ENCODE results near the gene LRFN3. TPM values are rescaled to one million over a fixed set of nuclear protein-coding genes. Genes with fewer than 3 reads are reported as not detected.
A peak's percentile ranks its signal among the peaks of the same experiment; 100 is the strongest.

The LRFN3 gene, protein sequence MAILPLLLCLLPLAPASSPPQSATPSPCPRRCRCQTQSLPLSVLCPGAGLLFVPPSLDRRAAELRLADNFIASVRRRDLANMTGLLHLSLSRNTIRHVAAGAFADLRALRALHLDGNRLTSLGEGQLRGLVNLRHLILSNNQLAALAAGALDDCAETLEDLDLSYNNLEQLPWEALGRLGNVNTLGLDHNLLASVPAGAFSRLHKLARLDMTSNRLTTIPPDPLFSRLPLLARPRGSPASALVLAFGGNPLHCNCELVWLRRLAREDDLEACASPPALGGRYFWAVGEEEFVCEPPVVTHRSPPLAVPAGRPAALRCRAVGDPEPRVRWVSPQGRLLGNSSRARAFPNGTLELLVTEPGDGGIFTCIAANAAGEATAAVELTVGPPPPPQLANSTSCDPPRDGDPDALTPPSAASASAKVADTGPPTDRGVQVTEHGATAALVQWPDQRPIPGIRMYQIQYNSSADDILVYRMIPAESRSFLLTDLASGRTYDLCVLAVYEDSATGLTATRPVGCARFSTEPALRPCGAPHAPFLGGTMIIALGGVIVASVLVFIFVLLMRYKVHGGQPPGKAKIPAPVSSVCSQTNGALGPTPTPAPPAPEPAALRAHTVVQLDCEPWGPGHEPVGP
- total RNA-seq = 10 to 100 TPM in 4 of 6 donors, 1 to 10 TPM in 2; 6.3 to 17.2 (median 11.8) TPM

GRCh38 chr19:35935911-35936737 lies at the start of gene LRFN3:
Gene LRFN3 (plus strand): TSS chr19:35936374. CDS start chr19:35939426, 3,052 bp downstream.
- DNase-seq = peak; percentile 76 to 93
- peak in 1 of 2 donors; percentile 71 for ATAC-seq (ENCODE audit: low FRiP score in 2 of 2)
- WGBS, 2 donors = 3 to 5% methylated on average over 26 to 28 of the region's 68 CpGs
- peaks cover 2 to 15% (median 10%) of the 10 kb centered on the region in 4 donors for H3K36me3 ChIP-seq
- H3K4me3 ChIP-seq = peak within 1 kb of the TSS; percentile 48 to 85 (median 81)
- H3K27ac ChIP-seq = peak within 1 kb of the TSS; percentile 60 to 88 (median 86)
- no peaks in the 10 kb centered on the region for H3K9me3 ChIP-seq
- no peaks in the 10 kb centered on the region for H3K27me3 ChIP-seq
- peaks cover 6 to 44% (median 30%) of the 10 kb centered on the region in 4 donors for H3K4me1 ChIP-seq
- TF ChIP-seq POLR2A (IDR thresholded peaks at IDR 0.05) (no peak), EP300 (IDR thresholded peaks at IDR 0.05) (no peak), POLR2AphosphoS5 (IDR thresholded peaks at IDR 0.05) (no peak), CTCF (IDR thresholded peaks at IDR 0.05) (no peak)

GRCh38 chr19:35887197-35887596 lies 49.0 kb upstream of the LRFN3 start:
- peaks cover 21 to 49% (median 42%) of the 10 kb centered on the region in 4 donors for H3K36me3 ChIP-seq

DNA sequence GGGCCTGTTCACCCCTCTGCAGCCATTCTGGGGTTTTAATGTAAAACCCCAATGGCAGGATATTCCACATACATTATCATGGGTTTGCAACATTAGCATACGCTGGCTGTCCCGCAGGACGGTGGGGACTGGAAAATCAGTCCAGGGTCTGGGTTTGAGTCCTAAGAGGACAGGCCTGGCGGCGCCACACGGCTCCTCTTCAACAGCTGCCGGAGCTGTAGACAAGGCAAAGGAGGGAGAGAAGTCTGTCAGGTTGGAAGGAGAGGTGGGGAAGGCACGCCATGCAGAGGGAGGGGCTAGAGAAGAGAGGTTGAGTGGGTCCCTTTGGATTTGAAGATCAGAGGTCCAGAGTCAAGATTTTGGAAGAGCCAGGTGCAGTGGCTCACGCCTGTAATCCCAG lies 47.8 kb upstream of the LRFN3 start:
- Histone ChIP-seq H3K27me3 (no peaks in the 10 kb centered on the region), H3K9me3 (no peaks in the 10 kb centered on the region), H3K27ac (no peak overlapping the region), H3K36me3 (peaks cover 24 to 58% (median 49%) of the 10 kb centered on the region in 4 donors), H3K4me3 (no peak overlapping the region), H3K4me1 (no peaks in the 10 kb centered on the region)
- peak in 1 of 2 donors; percentile 53 for DNase-seq
- TF ChIP-seq EP300 (IDR thresholded peaks at IDR 0.05) (no peak), CTCF (IDR thresholded peaks at IDR 0.05) (no peak)
- no peak for ATAC-seq (ENCODE audit: low FRiP score in 2 of 2)
- WGBS, 2 donors = 93 to 97% methylated on average over 9 of the region's 9 CpGs

More at GRCh38 chr19:35887197-35887596, 49.0 kb upstream of the LRFN3 start:
- no peaks in the 10 kb centered on the region for H3K4me1 ChIP-seq
- no peak overlapping the region for H3K27ac ChIP-seq
- ATAC-seq (ENCODE audit: low FRiP score in 2 of 2) = no peak
- H3K9me3 ChIP-seq = no peaks in the 10 kb centered on the region
- no peaks in the 10 kb centered on the region for H3K27me3 ChIP-seq
- 91 to 93% methylated on average over 4 to 5 of the region's 5 CpGs for WGBS, 2 donors
- H3K4me3 ChIP-seq = no peak overlapping the region
- no peak for TF ChIP-seq POLR2A (IDR thresholded peaks at IDR 0.05)
- no peak for TF ChIP-seq POLR2AphosphoS5 (IDR thresholded peaks at IDR 0.05)
- TF ChIP-seq CTCF (IDR thresholded peaks at IDR 0.05) = no peak
- TF ChIP-seq EP300 (IDR thresholded peaks at IDR 0.05) = no peak
- no peak for DNase-seq

DNA sequence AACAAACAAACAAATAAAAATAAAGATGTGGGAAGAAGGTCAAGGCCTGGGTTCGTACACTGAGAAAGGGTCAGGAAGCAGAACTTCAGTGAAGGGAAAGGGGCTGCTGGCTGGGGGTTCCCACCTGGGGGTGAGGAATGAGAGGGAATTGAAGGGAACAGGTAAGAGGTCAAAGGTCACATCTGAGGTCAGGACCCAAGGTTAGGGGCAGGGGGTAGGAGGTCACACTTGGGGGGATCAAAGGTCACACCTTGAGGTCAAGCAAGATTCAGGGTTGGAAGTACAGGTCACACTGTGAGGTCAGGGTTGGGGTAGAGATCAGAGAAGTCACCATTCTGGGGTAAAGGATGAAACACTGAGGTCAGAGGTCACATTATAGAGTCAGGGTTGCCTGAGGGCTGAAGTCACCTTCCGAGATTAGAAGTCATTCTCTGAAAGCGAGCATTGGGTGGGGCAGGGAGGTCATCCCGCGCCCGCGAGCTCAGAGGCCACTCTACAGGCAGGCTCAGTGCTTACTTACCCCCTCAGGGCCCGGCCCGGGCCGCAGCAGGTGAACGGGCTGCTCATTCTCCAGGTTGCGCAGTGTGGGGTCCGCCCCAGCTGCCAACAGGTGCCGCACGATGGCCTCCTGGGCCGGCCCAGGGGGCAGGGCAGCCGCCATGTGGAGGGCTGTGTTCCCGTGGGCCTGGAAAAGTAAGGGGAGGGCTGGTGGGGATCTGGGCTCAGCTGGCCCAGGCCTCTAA lies 46.6 kb upstream of the LRFN3 start:
- H3K27ac ChIP-seq = no peak overlapping the region
- no peaks in the 10 kb centered on the region for H3K27me3 ChIP-seq
- WGBS, 2 donors = 95% methylated on average over 8 to 9 of the region's 18 CpGs
- DNase-seq = peak in 1 of 2 donors; percentile 80
- peaks cover 24 to 68% (median 58%) of the 10 kb centered on the region in 4 donors for H3K36me3 ChIP-seq
- no peaks in the 10 kb centered on the region for H3K9me3 ChIP-seq
- ATAC-seq (ENCODE audit: low FRiP score in 2 of 2) = peak in 1 of 2 donors; percentile 6
- no peak overlapping the region for H3K4me3 ChIP-seq
- H3K4me1 ChIP-seq = no peaks in the 10 kb centered on the region
- TF ChIP-seq EP300 (IDR thresholded peaks at IDR 0.05) (no peak), POLR2AphosphoS5 (IDR thresholded peaks at IDR 0.05) (no peak), POLR2A (IDR thresholded peaks at IDR 0.05) (no peak), CTCF (IDR thresholded peaks at IDR 0.05) (no peak)
